Muscle layer of colon (tissue), 2 donors: ENCODE measurements around the gene IGF1R.

Source experiments
- H3K27ac ChIP-seq: one replicate; pipeline ENCODE4 v1.7.0; 2013; ENCODE audit warnings: low read depth, mild to moderate bottlenecking, low read length, moderate library complexity
- H3K27me3 ChIP-seq, 2 donors: one replicate each; pipeline ENCODE4 v1.7.0; 2013; ENCODE audit warnings: low read length in 2 of 2, mild to moderate bottlenecking in 2 of 2; ENCODE audit not compliant: insufficient read depth in 2 of 2, control insufficient read depth in 1 of 2
- H3K36me3 ChIP-seq: one replicate; pipeline ENCODE4 v1.7.0; 2013; ENCODE audit warnings: mild to moderate bottlenecking, low read length; ENCODE audit not compliant: insufficient read depth
- H3K4me1 ChIP-seq: one replicate; pipeline ENCODE4 v1.7.0; 2013; ENCODE audit warnings: mild to moderate bottlenecking, low read length; ENCODE audit not compliant: insufficient read depth
- H3K4me3 ChIP-seq, 2 donors: one replicate each; pipeline ENCODE4 v1.7.0; 2013; ENCODE audit warnings: low read length in 2 of 2, low read depth in 1 of 2, mild to moderate bottlenecking in 1 of 2, moderate library complexity in 1 of 2
- H3K9ac ChIP-seq: one replicate; pipeline ENCODE4 v1.7.0; 2013; ENCODE audit warnings: low read length
- H3K9me3 ChIP-seq: one replicate; pipeline ENCODE4 v1.7.0; 2013; ENCODE audit warnings: mild to moderate bottlenecking, low read length
- donor health status: abdominal sarcoma.
- donor health status: Adenocarcinoma of cecum.

The IGF1R gene

GRCh38 chr15:98834976-98835375 is 186.6 kb downstream of the IGF1R start:
- no peaks in the 10 kb centered on the region for H3K27me3 ChIP-seq
- no peak overlapping the region for H3K4me3 ChIP-seq
- no peak overlapping the region for H3K27ac ChIP-seq
- no peaks in the 10 kb centered on the region for H3K36me3 ChIP-seq
- peaks cover 9% of the 10 kb centered on the region for H3K4me1 ChIP-seq
- no peak overlapping the region for H3K9ac ChIP-seq
- H3K9me3 ChIP-seq, result no peaks in the 10 kb centered on the region

- Histone ChIP-seq H3K36me3 (no peaks in the 10 kb centered on the region), H3K27me3 (no peaks in the 10 kb centered on the region), H3K4me1 (peaks cover 9% of the 10 kb centered on the region), H3K4me3 (no peak overlapping the region), H3K9me3 (no peaks in the 10 kb centered on the region), H3K9ac (no peak overlapping the region), H3K27ac (no peak overlapping the region)
Measured at GRCh38 chr15:98835876-98836275, 187.5 kb downstream of the IGF1R start.

- Histone ChIP-seq H3K4me3 (no peak overlapping the region), H3K27me3 (no peaks in the 10 kb centered on the region), H3K4me1 (peaks cover 22% of the 10 kb centered on the region), H3K9ac (no peak overlapping the region), H3K36me3 (no peaks in the 10 kb centered on the region), H3K27ac (no peak overlapping the region), H3K9me3 (no peaks in the 10 kb centered on the region)
Measured at GRCh38 chr15:98838387-98839259, 190.3 kb downstream of the IGF1R start.

- Histone ChIP-seq H3K4me3 (no peak overlapping the region), H3K9ac (no peak overlapping the region), H3K27me3 (no peaks in the 10 kb centered on the region), H3K27ac (no peak overlapping the region), H3K9me3 (no peaks in the 10 kb centered on the region), H3K36me3 (no peaks in the 10 kb centered on the region), H3K4me1 (peaks cover 34% of the 10 kb centered on the region)
Measured at GRCh38 chr15:98840053-98840452, 191.7 kb downstream of the IGF1R start.

GRCh38 chr15:98841419-98841970 is 193.2 kb downstream of the IGF1R start:
- Histone ChIP-seq H3K4me3 (no peak overlapping the region), H3K27me3 (no peaks in the 10 kb centered on the region), H3K36me3 (no peaks in the 10 kb centered on the region), H3K4me1 (peaks cover 41% of the 10 kb centered on the region), H3K27ac (no peak overlapping the region), H3K9ac (no peak overlapping the region), H3K9me3 (no peaks in the 10 kb centered on the region)

GRCh38 chr15:98842192-98842972 is 194.0 kb downstream of the IGF1R start:
- Histone ChIP-seq H3K9ac (no peak overlapping the region), H3K27me3 (no peaks in the 10 kb centered on the region), H3K36me3 (no peaks in the 10 kb centered on the region), H3K27ac (no peak overlapping the region), H3K4me1 (peaks cover 41% of the 10 kb centered on the region), H3K9me3 (no peaks in the 10 kb centered on the region), H3K4me3 (no peak overlapping the region)

- no peaks in the 10 kb centered on the region for H3K9me3 ChIP-seq
- no peaks in the 10 kb centered on the region for H3K36me3 ChIP-seq
- H3K27me3 ChIP-seq, result no peaks in the 10 kb centered on the region
- peaks cover 41% of the 10 kb centered on the region for H3K4me1 ChIP-seq
- no peak overlapping the region for H3K4me3 ChIP-seq
- no peak overlapping the region for H3K27ac ChIP-seq
- H3K9ac ChIP-seq, result no peak overlapping the region
Measured at GRCh38 chr15:98842973-98843285, 194.6 kb downstream of the IGF1R start.

GRCh38 chr15:98843844-98844243 is 195.5 kb downstream of the IGF1R start:
- Histone ChIP-seq H3K27me3 (no peaks in the 10 kb centered on the region), H3K9ac (no peak overlapping the region), H3K4me3 (no peak overlapping the region), H3K9me3 (no peaks in the 10 kb centered on the region), H3K27ac (no peak overlapping the region), H3K4me1 (peaks cover 39% of the 10 kb centered on the region), H3K36me3 (no peaks in the 10 kb centered on the region)

- no peaks in the 10 kb centered on the region for H3K36me3 ChIP-seq
- no peak overlapping the region for H3K9ac ChIP-seq
- no peaks in the 10 kb centered on the region for H3K27me3 ChIP-seq
- peaks cover 42% of the 10 kb centered on the region for H3K4me1 ChIP-seq
- no peak overlapping the region for H3K4me3 ChIP-seq
- H3K27ac ChIP-seq, result no peak overlapping the region
- no peaks in the 10 kb centered on the region for H3K9me3 ChIP-seq
Measured at GRCh38 chr15:98844261-98844660, 195.9 kb downstream of the IGF1R start.

GRCh38 chr15:98845138-98845884 is 197.0 kb downstream of the IGF1R start:
- Histone ChIP-seq H3K4me3 (no peak overlapping the region), H3K9ac (no peak overlapping the region), H3K36me3 (no peaks in the 10 kb centered on the region), H3K27me3 (no peaks in the 10 kb centered on the region), H3K27ac (no peak overlapping the region), H3K4me1 (peaks cover 52% of the 10 kb centered on the region), H3K9me3 (no peaks in the 10 kb centered on the region)

GRCh38 chr15:98850961-98851572 is 202.7 kb downstream of the IGF1R start:
- H3K27ac ChIP-seq, result peak overlapping the region; percentile 92
- peaks cover 66% of the 10 kb centered on the region for H3K4me1 ChIP-seq
- H3K27me3 ChIP-seq, result no peaks in the 10 kb centered on the region
- H3K9ac ChIP-seq, result no peak overlapping the region
- peak overlapping the region; percentile 21 to 91 for H3K4me3 ChIP-seq
- no peaks in the 10 kb centered on the region for H3K9me3 ChIP-seq
- H3K36me3 ChIP-seq, result no peaks in the 10 kb centered on the region
